GM12878 (cell line): Measurements from ENCODE around the gene MARF1. TPM values are rescaled to one million over a fixed set of nuclear protein-coding genes. Genes with fewer than 3 reads are reported as not detected.

ENCODE experiments used
- CBX3 ChIP-seq: fragments of 200-600 bp; sonication (generic); IDR thresholded peaks from 2 replicates; pipeline ENCODE4 v1.6.1; 2016; ENCODE audit warnings: low read depth, borderline replicate concordance
- CHD1 ChIP-seq: IDR thresholded peaks from 2 replicates; pipeline ENCODE4 v1.6.1; 2012; ENCODE audit warnings: low read depth, low read length, improper control_type of control experiment
- FOS ChIP-seq: IDR thresholded peaks from 3 replicates; pipeline ENCODE4 v1.6.1; 2011; ENCODE audit warnings: borderline replicate concordance; ENCODE audit not compliant: insufficient read length; ENCODE audit errors: extremely low read depth
- HCFC1 ChIP-seq: fragments of 150-350 bp; IDR thresholded peaks from 2 replicates; pipeline ENCODE4 v1.6.1; 2014; ENCODE audit warnings: low read length
- HDAC6 ChIP-seq: fragments of 200-600 bp; sonication (generic); IDR thresholded peaks from one replicate; pipeline ENCODE4 v1.8.0; 2017; ENCODE audit warnings: antibody characterized with exemption; ENCODE audit not compliant: unreplicated experiment
- IKZF1 ChIP-seq: fragments of 450-650 bp; conservative IDR thresholded peaks from 2 replicates; pipeline ENCODE4 v1.6.1; 2017; ENCODE audit warnings: antibody characterized with exemption, mild to moderate bottlenecking
- JUND ChIP-seq: IDR thresholded peaks from 2 replicates; pipeline ENCODE4 v1.6.1; 2012; ENCODE audit warnings: low read depth, mild to moderate bottlenecking, low read length, improper control_type of control experiment, moderate library complexity
- MEF2B ChIP-seq: fragments of 450-650 bp; IDR thresholded peaks from 2 replicates; pipeline ENCODE4 v1.6.1; 2018; ENCODE audit warnings: mild to moderate bottlenecking, moderate library complexity; ENCODE audit not compliant: partially characterized antibody, poor library complexity, severe bottlenecking
- MTA3 ChIP-seq: IDR thresholded peaks from 2 replicates; pipeline ENCODE4 v1.6.1; 2012; ENCODE audit warnings: low read length, inconsistent platforms, borderline replicate concordance
- MXI1 ChIP-seq: fragments of 150-350 bp; IDR thresholded peaks from 2 replicates; pipeline ENCODE4 v1.6.1; 2011; ENCODE audit warnings: low read depth, mild to moderate bottlenecking, inconsistent platforms, low read length, improper control_type of control experiment
- NFIC ChIP-seq: IDR thresholded peaks from 2 replicates; pipeline ENCODE4 v1.6.1; 2012; ENCODE audit warnings: low read depth, mild to moderate bottlenecking, inconsistent platforms, low read length, moderate library complexity
- NFYA ChIP-seq: IDR thresholded peaks from 2 replicates; pipeline ENCODE4 v1.6.1; 2011; ENCODE audit warnings: low read depth, mild to moderate bottlenecking, low read length, improper control_type of control experiment, borderline replicate concordance
- PML ChIP-seq: IDR thresholded peaks from 2 replicates; pipeline ENCODE4 v1.6.1; 2012; ENCODE audit warnings: low read length, inconsistent platforms
- POLR2AphosphoS2 ChIP-seq: IDR thresholded peaks from 2 replicates; pipeline ENCODE4 v1.6.1; 2011; ENCODE audit warnings: low read depth, mild to moderate bottlenecking, low read length, improper control_type of control experiment, moderate library complexity
- SMAD5 ChIP-seq: IDR thresholded peaks from 2 replicates; pipeline ENCODE4 v1.6.1; 2016; ENCODE audit warnings: antibody characterized with exemption, low read depth
- SP1 ChIP-seq: IDR thresholded peaks from one replicate; pipeline ENCODE4 v1.6.1; 2011; ENCODE audit warnings: low read depth, low read length
- WRNIP1 ChIP-seq: IDR thresholded peaks from 2 replicates; pipeline ENCODE4 v1.6.1; 2011; ENCODE audit warnings: low read depth, low read length, improper control_type of control experiment, borderline replicate concordance
- YBX1 ChIP-seq: fragments of 450-650 bp; IDR thresholded peaks from 2 replicates; pipeline ENCODE4 v1.6.1; 2016; ENCODE audit warnings: antibody characterized with exemption
- YY1 ChIP-seq: IDR thresholded peaks from 2 replicates; pipeline ENCODE4 v1.6.1; 2011; ENCODE audit warnings: low read depth, mild to moderate bottlenecking, low read length
- ZBED1 ChIP-seq: IDR thresholded peaks from 2 replicates; pipeline ENCODE4 v1.6.1; 2016; ENCODE audit warnings: borderline replicate concordance
- polyA plus RNA-seq, 11 experiments: library from polyadenylated mRNA; depleted of rRNA in 4 of 11; unstranded in 6 of 11; stranded (reverse) in 5 of 11; fragments of >200 nt; fragmentation: Nextera tagmentation in 4 of 11; fragmentation: Illumina TruSeq in 1 of 11; extraction: Ambion mirVana in 4 of 11; extraction: Trizol in 1 of 11; gene quantifications; 1 replicate in 1 of 11; 2 replicates in 10 of 11; pipeline versions ENCODE4 v1.2.1 to v1.2.3, GENCODE V29; 2011 to 2016; ENCODE audit warnings: inconsistent platforms in 2 of 11, missing spikeins in 2 of 11, low read depth in 1 of 11
- total RNA-seq, 4 experiments: library from RNA; depleted of rRNA in 3 of 4; stranded (reverse); fragments of >200 nt in 3 of 4; fragmentation: Illumina TruSeq in 1 of 4; extraction: Trizol in 1 of 4; gene quantifications; 2 replicates each; pipeline versions ENCODE4 v1.2.1 to v1.2.3, GENCODE V29; 2013 to 2021
- TF ChIP-seq, protein P1 (sequence below): IDR thresholded peaks from 2 replicates; pipeline ENCODE4 v1.6.1; 2011; ENCODE audit warnings: low read depth, low read length, improper control_type of control experiment, borderline replicate concordance
- TF ChIP-seq, protein P2 (sequence below): fragments of 150-350 bp; IDR thresholded peaks from 2 replicates; pipeline ENCODE4 v1.6.1; 2016; ENCODE audit warnings: low read depth, low read length
- TF ChIP-seq, protein P3 (sequence below): IDR thresholded peaks from 2 replicates; pipeline ENCODE4 v1.6.1; 2012; ENCODE audit warnings: low read depth, low read length, improper control_type of control experiment
- TF ChIP-seq, protein P4 (sequence below): fragments of 450-650 bp; IDR thresholded peaks from 2 replicates; pipeline ENCODE4 v1.6.1; 2016; ENCODE audit warnings: mild to moderate bottlenecking
- TF ChIP-seq, protein P5 (sequence below): fragments of 150-350 bp; IDR thresholded peaks from 2 replicates; pipeline ENCODE4 v1.6.1; 2014; ENCODE audit warnings: mild to moderate bottlenecking, low read depth, low read length

Gene MARF1
- total and polyA plus RNA-seq, 10 of the 15 experiments (the other 5 are each of a cell fraction or from before 2014, with no cell fraction given), result 4.5 to 40.1 (median 14.0) TPM

DNA sequence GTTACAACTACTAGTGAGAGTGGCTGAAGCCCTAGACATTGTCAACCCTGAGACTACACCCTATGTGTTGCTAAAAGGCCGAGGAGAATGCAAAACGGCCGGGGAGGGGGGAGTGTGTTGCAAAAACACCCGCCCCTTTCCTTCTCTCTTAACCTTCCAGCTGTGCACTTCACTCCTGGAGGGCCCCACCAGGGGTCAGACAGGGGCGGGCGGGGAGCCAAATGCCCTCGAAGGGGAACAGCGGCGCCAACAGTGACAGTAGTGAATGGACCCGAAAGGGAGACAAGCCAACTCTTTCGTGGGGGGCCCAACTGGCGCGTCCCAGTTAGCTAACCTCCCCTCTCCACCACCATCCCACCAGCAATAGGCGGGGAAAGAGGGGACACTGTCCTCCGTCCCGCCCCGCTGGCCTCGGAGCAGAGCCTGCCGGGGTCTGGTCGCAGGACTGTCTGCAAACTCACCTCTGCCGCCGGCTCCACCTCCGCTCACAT lies 352 bp downstream of the MARF1 start (continued):
- TF ChIP-seq MTA3 (no peak), WRNIP1 (no peak), FOS (no peak), NFIC (no peak), SP1 (no peak), ZBED1 (no peak; the same call in 1 of the 2 replicates), HCFC1 (no peak), SMAD5 (no peak), IKZF1 (0 out of 2 replicates have a peak, but pooled peaks have one; percentile 55), JUND (peak; percentile 89; the same call in 1 of the 2 replicates), CBX3 (no peak), MXI1 (no peak; the same call in 1 of the 2 replicates), YY1 (peak; percentile 54; the same call in 1 of the 2 replicates), NFYA (no peak), HDAC6 (no peak), CHD1 (no peak), POLR2AphosphoS2 (0 out of 2 replicates have a peak, but pooled peaks have one; percentile 25), YBX1 (no peak), MEF2B (peak; percentile 14), PML (no peak)
- TF ChIP-seq, protein P1, sequence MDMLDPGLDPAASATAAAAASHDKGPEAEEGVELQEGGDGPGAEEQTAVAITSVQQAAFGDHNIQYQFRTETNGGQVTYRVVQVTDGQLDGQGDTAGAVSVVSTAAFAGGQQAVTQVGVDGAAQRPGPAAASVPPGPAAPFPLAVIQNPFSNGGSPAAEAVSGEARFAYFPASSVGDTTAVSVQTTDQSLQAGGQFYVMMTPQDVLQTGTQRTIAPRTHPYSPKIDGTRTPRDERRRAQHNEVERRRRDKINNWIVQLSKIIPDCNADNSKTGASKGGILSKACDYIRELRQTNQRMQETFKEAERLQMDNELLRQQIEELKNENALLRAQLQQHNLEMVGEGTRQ, result no peak
- TF ChIP-seq, protein P2, sequence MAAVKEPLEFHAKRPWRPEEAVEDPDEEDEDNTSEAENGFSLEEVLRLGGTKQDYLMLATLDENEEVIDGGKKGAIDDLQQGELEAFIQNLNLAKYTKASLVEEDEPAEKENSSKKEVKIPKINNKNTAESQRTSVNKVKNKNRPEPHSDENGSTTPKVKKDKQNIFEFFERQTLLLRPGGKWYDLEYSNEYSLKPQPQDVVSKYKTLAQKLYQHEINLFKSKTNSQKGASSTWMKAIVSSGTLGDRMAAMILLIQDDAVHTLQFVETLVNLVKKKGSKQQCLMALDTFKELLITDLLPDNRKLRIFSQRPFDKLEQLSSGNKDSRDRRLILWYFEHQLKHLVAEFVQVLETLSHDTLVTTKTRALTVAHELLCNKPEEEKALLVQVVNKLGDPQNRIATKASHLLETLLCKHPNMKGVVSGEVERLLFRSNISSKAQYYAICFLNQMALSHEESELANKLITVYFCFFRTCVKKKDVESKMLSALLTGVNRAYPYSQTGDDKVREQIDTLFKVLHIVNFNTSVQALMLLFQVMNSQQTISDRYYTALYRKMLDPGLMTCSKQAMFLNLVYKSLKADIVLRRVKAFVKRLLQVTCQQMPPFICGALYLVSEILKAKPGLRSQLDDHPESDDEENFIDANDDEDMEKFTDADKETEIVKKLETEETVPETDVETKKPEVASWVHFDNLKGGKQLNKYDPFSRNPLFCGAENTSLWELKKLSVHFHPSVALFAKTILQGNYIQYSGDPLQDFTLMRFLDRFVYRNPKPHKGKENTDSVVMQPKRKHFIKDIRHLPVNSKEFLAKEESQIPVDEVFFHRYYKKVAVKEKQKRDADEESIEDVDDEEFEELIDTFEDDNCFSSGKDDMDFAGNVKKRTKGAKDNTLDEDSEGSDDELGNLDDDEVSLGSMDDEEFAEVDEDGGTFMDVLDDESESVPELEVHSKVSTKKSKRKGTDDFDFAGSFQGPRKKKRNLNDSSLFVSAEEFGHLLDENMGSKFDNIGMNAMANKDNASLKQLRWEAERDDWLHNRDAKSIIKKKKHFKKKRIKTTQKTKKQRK, result no peak
- TF ChIP-seq, protein P3, sequence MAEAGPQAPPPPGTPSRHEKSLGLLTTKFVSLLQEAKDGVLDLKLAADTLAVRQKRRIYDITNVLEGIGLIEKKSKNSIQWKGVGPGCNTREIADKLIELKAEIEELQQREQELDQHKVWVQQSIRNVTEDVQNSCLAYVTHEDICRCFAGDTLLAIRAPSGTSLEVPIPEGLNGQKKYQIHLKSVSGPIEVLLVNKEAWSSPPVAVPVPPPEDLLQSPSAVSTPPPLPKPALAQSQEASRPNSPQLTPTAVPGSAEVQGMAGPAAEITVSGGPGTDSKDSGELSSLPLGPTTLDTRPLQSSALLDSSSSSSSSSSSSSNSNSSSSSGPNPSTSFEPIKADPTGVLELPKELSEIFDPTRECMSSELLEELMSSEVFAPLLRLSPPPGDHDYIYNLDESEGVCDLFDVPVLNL, result no peak
- TF ChIP-seq, protein P4, sequence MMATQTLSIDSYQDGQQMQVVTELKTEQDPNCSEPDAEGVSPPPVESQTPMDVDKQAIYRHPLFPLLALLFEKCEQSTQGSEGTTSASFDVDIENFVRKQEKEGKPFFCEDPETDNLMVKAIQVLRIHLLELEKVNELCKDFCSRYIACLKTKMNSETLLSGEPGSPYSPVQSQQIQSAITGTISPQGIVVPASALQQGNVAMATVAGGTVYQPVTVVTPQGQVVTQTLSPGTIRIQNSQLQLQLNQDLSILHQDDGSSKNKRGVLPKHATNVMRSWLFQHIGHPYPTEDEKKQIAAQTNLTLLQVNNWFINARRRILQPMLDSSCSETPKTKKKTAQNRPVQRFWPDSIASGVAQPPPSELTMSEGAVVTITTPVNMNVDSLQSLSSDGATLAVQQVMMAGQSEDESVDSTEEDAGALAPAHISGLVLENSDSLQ, result no peak
- TF ChIP-seq, protein P5, sequence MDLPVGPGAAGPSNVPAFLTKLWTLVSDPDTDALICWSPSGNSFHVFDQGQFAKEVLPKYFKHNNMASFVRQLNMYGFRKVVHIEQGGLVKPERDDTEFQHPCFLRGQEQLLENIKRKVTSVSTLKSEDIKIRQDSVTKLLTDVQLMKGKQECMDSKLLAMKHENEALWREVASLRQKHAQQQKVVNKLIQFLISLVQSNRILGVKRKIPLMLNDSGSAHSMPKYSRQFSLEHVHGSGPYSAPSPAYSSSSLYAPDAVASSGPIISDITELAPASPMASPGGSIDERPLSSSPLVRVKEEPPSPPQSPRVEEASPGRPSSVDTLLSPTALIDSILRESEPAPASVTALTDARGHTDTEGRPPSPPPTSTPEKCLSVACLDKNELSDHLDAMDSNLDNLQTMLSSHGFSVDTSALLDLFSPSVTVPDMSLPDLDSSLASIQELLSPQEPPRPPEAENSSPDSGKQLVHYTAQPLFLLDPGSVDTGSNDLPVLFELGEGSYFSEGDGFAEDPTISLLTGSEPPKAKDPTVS, result no peak
